ENCODE measurements around the gene PDHA2.

Gene PDHA2

DNA sequence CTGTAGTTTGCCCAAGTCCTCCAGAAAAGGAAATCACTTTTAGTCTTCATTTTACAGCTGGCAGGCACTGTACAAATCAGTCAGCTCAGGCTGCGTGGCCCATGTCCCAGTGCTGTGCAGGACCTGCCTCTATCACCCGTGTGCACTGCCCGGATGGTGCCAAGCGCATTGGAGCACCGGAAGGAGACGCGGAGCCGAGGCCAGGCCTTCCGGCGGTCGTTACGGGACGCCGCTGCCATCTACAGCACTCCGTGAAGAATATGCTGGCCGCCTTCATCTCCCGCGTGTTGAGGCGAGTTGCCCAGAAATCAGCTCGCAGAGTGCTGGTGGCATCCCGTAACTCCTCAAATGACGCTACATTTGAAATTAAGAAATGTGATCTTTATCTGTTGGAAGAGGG lies at the start of gene PDHA2:
PDHA2 (plus strand) TSS at position 203 of the 400 bp plus-strand sequence; CDS start at position 261, 58 bp downstream.
- Histone ChIP-seq H3K36me3 (no peaks in the 10 kb centered on the region), H3K27ac (no peak within 1 kb of the TSS), H3K4me3 (ENCODE audit: low read depth, low read length) (no peak within 1 kb of the TSS), H3K27me3 (ENCODE audit: insufficient read depth, low read depth, severe bottlenecking) (no peaks in the 10 kb centered on the region), H3K9me3 (ENCODE audit: severe bottlenecking) (no peaks in the 10 kb centered on the region)
- no peak for DNase-seq
- TF ChIP-seq, protein P1, sequence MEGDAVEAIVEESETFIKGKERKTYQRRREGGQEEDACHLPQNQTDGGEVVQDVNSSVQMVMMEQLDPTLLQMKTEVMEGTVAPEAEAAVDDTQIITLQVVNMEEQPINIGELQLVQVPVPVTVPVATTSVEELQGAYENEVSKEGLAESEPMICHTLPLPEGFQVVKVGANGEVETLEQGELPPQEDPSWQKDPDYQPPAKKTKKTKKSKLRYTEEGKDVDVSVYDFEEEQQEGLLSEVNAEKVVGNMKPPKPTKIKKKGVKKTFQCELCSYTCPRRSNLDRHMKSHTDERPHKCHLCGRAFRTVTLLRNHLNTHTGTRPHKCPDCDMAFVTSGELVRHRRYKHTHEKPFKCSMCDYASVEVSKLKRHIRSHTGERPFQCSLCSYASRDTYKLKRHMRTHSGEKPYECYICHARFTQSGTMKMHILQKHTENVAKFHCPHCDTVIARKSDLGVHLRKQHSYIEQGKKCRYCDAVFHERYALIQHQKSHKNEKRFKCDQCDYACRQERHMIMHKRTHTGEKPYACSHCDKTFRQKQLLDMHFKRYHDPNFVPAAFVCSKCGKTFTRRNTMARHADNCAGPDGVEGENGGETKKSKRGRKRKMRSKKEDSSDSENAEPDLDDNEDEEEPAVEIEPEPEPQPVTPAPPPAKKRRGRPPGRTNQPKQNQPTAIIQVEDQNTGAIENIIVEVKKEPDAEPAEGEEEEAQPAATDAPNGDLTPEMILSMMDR (IDR thresholded peaks at IDR 0.05; ENCODE audit: low read depth, low read length), result no peak

DNA sequence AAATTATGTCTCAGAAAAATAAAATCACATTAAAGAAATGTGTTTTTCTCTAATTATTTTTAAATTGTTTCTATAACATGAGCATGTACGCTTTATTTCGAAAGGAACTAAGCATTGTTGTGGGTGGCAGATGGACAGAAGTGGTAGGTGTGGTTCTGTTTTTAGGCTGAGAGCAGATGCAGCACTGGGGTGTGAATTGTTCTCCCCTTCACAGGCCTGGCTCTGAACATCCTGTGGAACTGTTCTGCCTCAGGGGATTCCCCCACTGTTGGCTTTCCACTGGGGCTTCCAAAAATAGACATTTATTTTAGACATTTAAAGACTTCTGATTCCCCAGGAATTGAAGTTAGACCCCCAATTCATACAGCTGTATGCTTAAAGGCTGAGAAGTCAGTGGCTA lies 41.9 kb upstream of the PDHA2 start:
- TF ChIP-seq, protein P1 (IDR thresholded peaks at IDR 0.05; ENCODE audit: low read depth, low read length), result no peak
- H3K27me3 ChIP-seq (ENCODE audit: insufficient read depth, low read depth, severe bottlenecking), result no peaks in the 10 kb centered on the region
- H3K27ac ChIP-seq, result no peak overlapping the region
- no peak overlapping the region for H3K4me3 ChIP-seq (ENCODE audit: low read depth, low read length)
- H3K9me3 ChIP-seq (ENCODE audit: severe bottlenecking), result no peaks in the 10 kb centered on the region
- no peak for DNase-seq
- H3K36me3 ChIP-seq, result no peaks in the 10 kb centered on the region

DNA sequence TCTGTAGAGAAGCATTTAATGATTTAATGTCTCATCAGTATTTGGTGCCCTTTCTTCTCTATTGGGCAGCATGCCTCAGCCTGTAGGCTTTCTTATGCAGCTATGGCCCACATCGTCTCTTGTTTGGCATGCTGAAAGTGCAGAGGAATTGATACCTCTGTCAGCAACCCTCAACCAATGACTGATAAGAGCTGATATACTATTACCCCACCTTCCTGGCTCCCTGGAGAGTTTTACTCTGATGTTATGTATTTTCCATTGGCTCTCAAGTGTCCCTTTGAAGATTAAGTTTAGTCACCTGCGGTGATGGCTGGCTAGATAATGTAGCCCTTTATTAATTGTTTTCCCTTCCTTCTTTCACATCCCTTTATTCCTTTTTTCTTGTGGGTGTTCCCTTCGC lies 41.2 kb upstream of the PDHA2 start:
- no peaks in the 10 kb centered on the region for H3K9me3 ChIP-seq (ENCODE audit: severe bottlenecking)
- no peak overlapping the region for H3K27ac ChIP-seq
- no peaks in the 10 kb centered on the region for H3K36me3 ChIP-seq

DNA sequence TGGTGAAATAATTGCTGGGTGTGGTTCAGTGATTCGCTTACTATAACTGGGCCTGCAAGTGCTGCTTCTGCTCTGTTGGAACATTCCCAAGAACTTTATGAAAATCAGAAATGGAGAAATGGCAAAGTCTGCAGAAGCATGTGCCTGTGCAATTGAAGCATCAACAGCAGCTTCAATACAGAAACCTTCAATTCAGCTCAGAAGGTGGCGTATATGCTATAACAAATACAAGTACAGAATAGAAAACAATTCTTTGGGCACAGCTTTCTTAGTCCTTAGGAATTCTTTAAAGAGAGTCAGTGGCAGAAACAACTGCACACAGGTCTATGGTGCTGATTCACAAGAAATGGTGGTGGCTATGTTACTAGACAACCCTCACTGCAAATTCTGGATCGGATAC lies 18.0 kb upstream of the PDHA2 start:
- TF ChIP-seq, protein P1 (IDR thresholded peaks at IDR 0.05; ENCODE audit: low read depth, low read length), result no peak
- DNase-seq, result no peak
- Histone ChIP-seq H3K36me3 (no peaks in the 10 kb centered on the region), H3K4me3 (ENCODE audit: low read depth, low read length) (no peak overlapping the region), H3K9me3 (ENCODE audit: severe bottlenecking) (no peaks in the 10 kb centered on the region), H3K27ac (no peak overlapping the region), H3K27me3 (ENCODE audit: insufficient read depth, low read depth, severe bottlenecking) (no peaks in the 10 kb centered on the region)

More for the DNA sequence above, 41.2 kb upstream of the PDHA2 start:
- TF ChIP-seq, protein P1 (IDR thresholded peaks at IDR 0.05; ENCODE audit: low read depth, low read length), result no peak
- H3K4me3 ChIP-seq (ENCODE audit: low read depth, low read length), result no peak overlapping the region
- DNase-seq, result no peak
- H3K27me3 ChIP-seq (ENCODE audit: insufficient read depth, low read depth, severe bottlenecking), result no peaks in the 10 kb centered on the region

DNA sequence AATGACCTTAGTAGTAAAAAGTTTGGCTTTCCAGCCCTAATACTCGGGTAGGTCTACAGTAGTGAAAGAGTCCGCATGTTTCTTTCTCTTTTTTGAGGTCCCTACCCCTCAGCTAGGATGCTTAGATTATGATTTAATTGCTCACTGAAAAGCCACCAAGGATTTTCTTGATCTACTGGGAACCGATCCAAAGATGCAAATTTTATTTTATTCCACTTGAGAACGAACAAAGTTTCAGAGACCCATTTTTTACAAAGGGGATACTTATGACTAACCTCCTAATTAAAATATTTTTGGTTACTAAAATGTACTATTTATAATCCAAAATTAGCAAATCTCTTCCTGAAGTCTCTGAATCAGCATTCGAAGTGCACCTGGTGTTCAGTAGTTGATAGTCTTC lies 14.3 kb upstream of the PDHA2 start:
- no peak for DNase-seq
- Histone ChIP-seq H3K4me3 (ENCODE audit: low read depth, low read length) (no peak overlapping the region), H3K36me3 (no peaks in the 10 kb centered on the region), H3K9me3 (ENCODE audit: severe bottlenecking) (no peaks in the 10 kb centered on the region), H3K27me3 (ENCODE audit: insufficient read depth, low read depth, severe bottlenecking) (no peaks in the 10 kb centered on the region), H3K27ac (no peak overlapping the region)
- TF ChIP-seq, protein P1 (IDR thresholded peaks at IDR 0.05; ENCODE audit: low read depth, low read length), result no peak

DNA sequence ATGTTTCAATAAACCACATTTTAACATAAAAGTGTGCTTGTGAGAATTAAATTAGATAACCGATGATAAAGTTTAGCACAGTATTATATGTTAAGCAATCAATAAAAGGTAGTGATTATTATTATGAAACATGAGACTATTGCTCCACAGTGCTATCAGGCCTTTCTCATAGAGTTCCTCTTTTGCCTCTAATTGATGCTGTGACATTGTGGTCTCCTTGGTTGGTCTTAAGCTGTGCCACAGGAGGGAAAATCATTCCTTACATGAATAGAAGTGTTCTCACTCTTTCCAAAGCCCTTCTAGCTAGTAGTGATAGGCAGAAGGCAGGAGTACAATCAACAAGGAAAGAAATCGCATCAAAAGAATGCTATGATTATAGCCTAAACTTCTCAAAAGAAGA lies 9.2 kb upstream of the PDHA2 start:
- no peak overlapping the region for H3K27ac ChIP-seq
- no peaks in the 10 kb centered on the region for H3K9me3 ChIP-seq (ENCODE audit: severe bottlenecking)
- H3K36me3 ChIP-seq, result no peaks in the 10 kb centered on the region
- H3K4me3 ChIP-seq (ENCODE audit: low read depth, low read length), result no peak overlapping the region
- no peaks in the 10 kb centered on the region for H3K27me3 ChIP-seq (ENCODE audit: insufficient read depth, low read depth, severe bottlenecking)
- TF ChIP-seq, protein P1 (IDR thresholded peaks at IDR 0.05; ENCODE audit: low read depth, low read length), result no peak
- no peak for DNase-seq

Measured in WERI-Rb-1 (cell line).